ENCODE data around the gene ENAM. TPM values are rescaled to one million over a fixed set of nuclear protein-coding genes. Genes with fewer than 3 reads are reported as not detected.

The ENAM gene
- total and polyA plus RNA-seq, 2 donors (not counting 3 experiments of a cell fraction or from before 2014, with no cell fraction given), result 0.07 TPM; not detected in 1

- peaks cover 24% of the 10 kb centered on the region for H3K4me1 ChIP-seq (ENCODE audit: control insufficient read depth, extremely low read depth, insufficient read depth, low read length)
- no peak for FAIRE-seq
- no peaks in the 10 kb centered on the region for H3K9me3 ChIP-seq (replicated peaks; ENCODE audit: control insufficient read depth, insufficient read depth, low read length)
- POLR2A ChIA-PET, result no interaction called here
- CTCF ChIA-PET, result interaction anchor here (1.4 kb wide), 2 partner anchors 13 to 68 kb away, joined by 3 read pairs; no protein-coding TSS in a partner anchor
- no peak overlapping the region for H3K4me3 ChIP-seq (replicated peaks in 1 of 3; ENCODE audit: insufficient read depth in 1 of 3, low read depth in 1 of 3, low read length in 3 of 3)
- dilution Hi-C loops (cut with MboI; ENCODE audit: extremely low pct_ligation_motif_present, low sequenced_read_pairs), result no loop called here
- no peak overlapping the region for H3K4me2 ChIP-seq (ENCODE audit: insufficient read depth, low read length)
- no peaks in the 10 kb centered on the region for H4K20me1 ChIP-seq (replicated peaks; ENCODE audit: control insufficient read depth, extremely low read depth, insufficient read depth, low read length)
- BruUV-seq (replicated peaks), result no TSS peak
- no peak overlapping the region for H2AFZ ChIP-seq (ENCODE audit: low read depth, low read length)
- no peaks in the 10 kb centered on the region for H3K36me3 ChIP-seq (ENCODE audit: control insufficient read depth in 2 of 2, extremely low read depth in 1 of 2, insufficient read depth in 2 of 2, low read length in 2 of 2)
- H3K9ac ChIP-seq (replicated peaks; ENCODE audit: extremely low read depth, insufficient read depth, low read length), result no peak overlapping the region
- no peak overlapping the region for H3K27ac ChIP-seq (ENCODE audit: insufficient read depth, low read depth, low read length)
- H3K27me3 ChIP-seq (ENCODE audit: control insufficient read depth in 2 of 2, insufficient read depth in 2 of 2, low read length in 2 of 2), result no peaks in the 10 kb centered on the region
- H3K9me1 ChIP-seq (replicated peaks; ENCODE audit: control insufficient read depth, extremely low read depth, insufficient read depth, low read length), result no peaks in the 10 kb centered on the region
- no peak for TF ChIP-seq GATA2 (IDR thresholded peaks at IDR 0.05; ENCODE audit: insufficient read depth, insufficient read length, low read depth, low read length)
- TF ChIP-seq EZH2 (IDR thresholded peaks at IDR 0.05; ENCODE audit: borderline replicate concordance, low read depth, low read length, severe bottlenecking), result no peak
- no peak for TF ChIP-seq MAX (IDR thresholded peaks at IDR 0.05; ENCODE audit: insufficient read depth, insufficient read length)
- TF ChIP-seq FOS (IDR thresholded peaks at IDR 0.05; ENCODE audit: borderline replicate concordance, insufficient read depth, low read length), result no peak
- TF ChIP-seq MYC (IDR thresholded peaks at IDR 0.05; ENCODE audit: low read depth, low read length), result no peak
- no peak for DNase-seq (ENCODE audit: low read depth, low spot score)
- intact Hi-C loops (cut with micrococcal nuclease), result no loop called here
- H3K79me2 ChIP-seq (ENCODE audit: control insufficient read depth, insufficient read depth, low read length), result no peaks in the 10 kb centered on the region
These were observed 924 bp upstream of the ENAM start for GRCh38 chr4:70627620-70628019.

DNA sequence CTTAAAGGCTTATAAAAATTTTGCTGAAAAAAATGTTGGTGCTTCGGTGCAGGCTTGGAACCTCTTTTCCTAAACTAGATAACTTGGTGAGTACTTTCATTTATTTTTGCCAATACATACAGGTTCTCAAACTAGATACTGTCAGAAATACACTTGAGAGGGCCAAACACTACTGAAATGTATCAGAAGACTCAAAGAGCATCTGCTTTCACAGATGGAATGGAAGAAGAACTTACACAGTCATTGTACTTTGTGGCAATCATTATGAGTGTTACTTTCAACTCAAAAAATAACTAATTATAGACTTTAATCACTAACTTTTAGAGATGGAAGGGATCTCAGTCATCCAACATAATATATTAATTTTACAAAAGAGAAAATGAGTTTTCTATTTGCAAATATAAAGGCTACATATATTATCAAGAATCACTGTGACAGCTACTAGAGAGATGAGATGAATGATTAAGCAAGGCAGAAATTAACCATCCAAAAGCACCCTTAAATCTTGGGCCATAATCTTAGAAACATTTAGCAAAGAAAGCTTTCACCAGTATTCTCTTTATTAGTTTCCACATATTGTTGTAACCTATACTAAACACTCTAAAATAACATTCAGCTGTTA, 1.0 kb downstream of the ENAM start:
- dilution Hi-C loops (cut with MboI; ENCODE audit: extremely low pct_ligation_motif_present, low sequenced_read_pairs), result no loop called here
- no peak for FAIRE-seq
- BruUV-seq (replicated peaks), result no TSS peak

More for the DNA sequence above, 1.0 kb downstream of the ENAM start:
- DNase-seq (ENCODE audit: low read depth, low spot score), result no peak
- no peak for TF ChIP-seq MYC (IDR thresholded peaks at IDR 0.05; ENCODE audit: low read depth, low read length)
- no peak for TF ChIP-seq FOS (IDR thresholded peaks at IDR 0.05; ENCODE audit: borderline replicate concordance, insufficient read depth, low read length)
- TF ChIP-seq EZH2 (IDR thresholded peaks at IDR 0.05; ENCODE audit: borderline replicate concordance, low read depth, low read length, severe bottlenecking), result no peak
- TF ChIP-seq POLR2A (IDR thresholded peaks at IDR 0.05; ENCODE audit: low read depth, low read length), result no peak
- no peak for TF ChIP-seq GATA2 (IDR thresholded peaks at IDR 0.05; ENCODE audit: insufficient read depth, insufficient read length, low read depth, low read length)
- TF ChIP-seq, protein P1, sequence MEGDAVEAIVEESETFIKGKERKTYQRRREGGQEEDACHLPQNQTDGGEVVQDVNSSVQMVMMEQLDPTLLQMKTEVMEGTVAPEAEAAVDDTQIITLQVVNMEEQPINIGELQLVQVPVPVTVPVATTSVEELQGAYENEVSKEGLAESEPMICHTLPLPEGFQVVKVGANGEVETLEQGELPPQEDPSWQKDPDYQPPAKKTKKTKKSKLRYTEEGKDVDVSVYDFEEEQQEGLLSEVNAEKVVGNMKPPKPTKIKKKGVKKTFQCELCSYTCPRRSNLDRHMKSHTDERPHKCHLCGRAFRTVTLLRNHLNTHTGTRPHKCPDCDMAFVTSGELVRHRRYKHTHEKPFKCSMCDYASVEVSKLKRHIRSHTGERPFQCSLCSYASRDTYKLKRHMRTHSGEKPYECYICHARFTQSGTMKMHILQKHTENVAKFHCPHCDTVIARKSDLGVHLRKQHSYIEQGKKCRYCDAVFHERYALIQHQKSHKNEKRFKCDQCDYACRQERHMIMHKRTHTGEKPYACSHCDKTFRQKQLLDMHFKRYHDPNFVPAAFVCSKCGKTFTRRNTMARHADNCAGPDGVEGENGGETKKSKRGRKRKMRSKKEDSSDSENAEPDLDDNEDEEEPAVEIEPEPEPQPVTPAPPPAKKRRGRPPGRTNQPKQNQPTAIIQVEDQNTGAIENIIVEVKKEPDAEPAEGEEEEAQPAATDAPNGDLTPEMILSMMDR (IDR thresholded peaks at IDR 0.05; ENCODE audit: extremely low read depth in 1 of 2, insufficient read depth in 1 of 2, low read depth in 1 of 2, low read length in 2 of 2), result no peak
- no peak for TF ChIP-seq POLR2AphosphoS5 (IDR thresholded peaks at IDR 0.05; ENCODE audit: insufficient read depth, low read depth, low read length)
- TF ChIP-seq MAX (IDR thresholded peaks at IDR 0.05; ENCODE audit: insufficient read depth, insufficient read length), result no peak
- no peak for TF ChIP-seq JUN (IDR thresholded peaks at IDR 0.05; ENCODE audit: borderline replicate concordance, insufficient read depth, insufficient read length, low read depth)
- ChIA-PET POLR2A (no interaction called here), CTCF (interaction anchor here (1.0 to 1.3 kb wide), 2 partner anchors 18 to 28 kb away, joined by 3 read pairs; no protein-coding TSS in a partner anchor)
- Histone ChIP-seq H3K9ac (replicated peaks; ENCODE audit: extremely low read depth, insufficient read depth, low read length) (no peak overlapping the region), H3K27me3 (ENCODE audit: control insufficient read depth in 2 of 2, insufficient read depth in 2 of 2, low read length in 2 of 2) (no peaks in the 10 kb centered on the region), H3K4me3 (replicated peaks in 1 of 3; ENCODE audit: insufficient read depth in 1 of 3, low read depth in 1 of 3, low read length in 3 of 3) (no peak overlapping the region), H3K4me1 (ENCODE audit: control insufficient read depth, extremely low read depth, insufficient read depth, low read length) (peaks cover 27% of the 10 kb centered on the region), H3K9me1 (replicated peaks; ENCODE audit: control insufficient read depth, extremely low read depth, insufficient read depth, low read length) (no peaks in the 10 kb centered on the region), H4K20me1 (replicated peaks; ENCODE audit: control insufficient read depth, extremely low read depth, insufficient read depth, low read length) (no peaks in the 10 kb centered on the region), H3K36me3 (ENCODE audit: control insufficient read depth in 2 of 2, extremely low read depth in 1 of 2, insufficient read depth in 2 of 2, low read length in 2 of 2) (no peaks in the 10 kb centered on the region), H2AFZ (ENCODE audit: low read depth, low read length) (no peak overlapping the region), H3K27ac (ENCODE audit: insufficient read depth, low read depth, low read length) (no peak overlapping the region), H3K4me2 (ENCODE audit: insufficient read depth, low read length) (no peak overlapping the region), H3K9me3 (replicated peaks; ENCODE audit: control insufficient read depth, insufficient read depth, low read length) (no peaks in the 10 kb centered on the region), H3K79me2 (ENCODE audit: control insufficient read depth, insufficient read depth, low read length) (no peaks in the 10 kb centered on the region)
- intact Hi-C loops (cut with micrococcal nuclease), result no loop called here

Data from endothelial cell of umbilical vein (primary cell).